Astrocyte of the spinal cord (primary cell): ENCODE data around the gene RTN4.

ENCODE experiments used
- DNase-seq: peaks from one replicate; pipeline ENCODE4 v3.0.0; 2011; ENCODE audit warnings: low read depth, low spot score
- H3K4me3 ChIP-seq: 2 replicates; pipeline ENCODE4 v1.5.1; 2011; ENCODE audit warnings: low read depth, mild to moderate bottlenecking, low read length, moderate library complexity
- in situ Hi-C: cut with HindIII; loops from 2 replicates; pipeline ENCODE4 v1.10.0; 2017; ENCODE audit warnings: low sequenced_read_pairs
- TF ChIP-seq, protein P1 (sequence below): IDR thresholded peaks from 2 replicates; pipeline ENCODE4 v1.5.1; 2012; ENCODE audit warnings: low read depth, mild to moderate bottlenecking, low read length, inconsistent platforms

RTN4 gene

DNA sequence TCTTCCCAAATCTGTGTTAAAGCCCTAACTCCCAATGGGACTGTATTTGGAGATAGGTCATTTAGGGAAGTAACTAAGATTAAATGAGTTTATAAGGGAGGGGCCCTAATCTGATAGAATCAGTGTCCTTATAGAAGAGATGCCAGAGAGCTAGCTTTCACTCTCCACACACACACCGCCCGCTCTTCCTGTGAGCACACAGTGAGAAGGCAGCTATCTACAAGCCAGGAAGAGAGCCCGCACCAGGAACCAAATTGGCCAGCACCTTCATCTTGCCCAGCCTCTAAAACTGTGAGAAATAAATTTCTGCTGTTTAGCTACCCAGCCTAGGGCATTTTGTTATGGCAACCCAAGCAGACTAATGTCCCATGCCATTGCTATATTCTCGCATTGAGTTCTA is 125.2 kb downstream of the RTN4 start:
- TF ChIP-seq, protein P1, sequence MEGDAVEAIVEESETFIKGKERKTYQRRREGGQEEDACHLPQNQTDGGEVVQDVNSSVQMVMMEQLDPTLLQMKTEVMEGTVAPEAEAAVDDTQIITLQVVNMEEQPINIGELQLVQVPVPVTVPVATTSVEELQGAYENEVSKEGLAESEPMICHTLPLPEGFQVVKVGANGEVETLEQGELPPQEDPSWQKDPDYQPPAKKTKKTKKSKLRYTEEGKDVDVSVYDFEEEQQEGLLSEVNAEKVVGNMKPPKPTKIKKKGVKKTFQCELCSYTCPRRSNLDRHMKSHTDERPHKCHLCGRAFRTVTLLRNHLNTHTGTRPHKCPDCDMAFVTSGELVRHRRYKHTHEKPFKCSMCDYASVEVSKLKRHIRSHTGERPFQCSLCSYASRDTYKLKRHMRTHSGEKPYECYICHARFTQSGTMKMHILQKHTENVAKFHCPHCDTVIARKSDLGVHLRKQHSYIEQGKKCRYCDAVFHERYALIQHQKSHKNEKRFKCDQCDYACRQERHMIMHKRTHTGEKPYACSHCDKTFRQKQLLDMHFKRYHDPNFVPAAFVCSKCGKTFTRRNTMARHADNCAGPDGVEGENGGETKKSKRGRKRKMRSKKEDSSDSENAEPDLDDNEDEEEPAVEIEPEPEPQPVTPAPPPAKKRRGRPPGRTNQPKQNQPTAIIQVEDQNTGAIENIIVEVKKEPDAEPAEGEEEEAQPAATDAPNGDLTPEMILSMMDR, result no peak
- H3K4me3 ChIP-seq, result no peak overlapping the region
- no peak for DNase-seq
- in situ Hi-C loops, result no loop called here

DNA sequence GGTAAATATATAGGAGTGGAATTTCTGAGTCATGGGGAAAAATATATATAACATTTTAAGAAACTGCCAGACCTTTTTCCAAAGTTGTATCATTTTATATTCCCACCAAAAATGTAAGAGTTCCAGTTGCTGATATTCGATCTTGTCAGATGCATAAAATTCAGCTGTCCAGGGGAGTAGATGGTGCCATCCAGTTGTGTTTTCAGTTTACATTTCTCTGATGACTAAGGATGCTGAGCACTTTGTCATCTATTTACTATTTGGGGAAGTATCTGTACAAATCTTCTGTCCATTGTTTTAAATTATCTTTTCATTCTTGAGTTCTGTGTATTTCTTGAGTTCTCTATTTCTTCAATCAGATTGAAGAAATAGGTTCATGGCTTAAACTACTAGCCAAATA is 126.1 kb downstream of the RTN4 start:
- H3K4me3 ChIP-seq, result no peak overlapping the region
- in situ Hi-C loops, result no loop called here
- DNase-seq, result no peak
- TF ChIP-seq, protein P1, result no peak
